Left kidney (tissue), 2 donors: ENCODE data around the gene PRIM2. TPM values are rescaled to one million over a fixed set of nuclear protein-coding genes. Genes with fewer than 3 reads are reported as not detected.
"Not testable (repeated sequence)": the region's sequence is repeated elsewhere in the genome, so short reads cannot be mapped to it uniquely, and the experiment has no call there.

Source experiments
- DNase-seq: peaks from one replicate; pipeline ENCODE4 v3.0.0-alpha.2; 2013
- polyA plus RNA-seq: library from polyadenylated mRNA; unstranded; fragments of 120-200 nt; gene quantifications from one replicate; pipeline ENCODE4 v1.2.1, GENCODE V29; 2013; ENCODE audit not compliant: insufficient read length

The PRIM2 gene
- polyA plus RNA-seq, 1 donor, result 23.0 TPM

DNA sequence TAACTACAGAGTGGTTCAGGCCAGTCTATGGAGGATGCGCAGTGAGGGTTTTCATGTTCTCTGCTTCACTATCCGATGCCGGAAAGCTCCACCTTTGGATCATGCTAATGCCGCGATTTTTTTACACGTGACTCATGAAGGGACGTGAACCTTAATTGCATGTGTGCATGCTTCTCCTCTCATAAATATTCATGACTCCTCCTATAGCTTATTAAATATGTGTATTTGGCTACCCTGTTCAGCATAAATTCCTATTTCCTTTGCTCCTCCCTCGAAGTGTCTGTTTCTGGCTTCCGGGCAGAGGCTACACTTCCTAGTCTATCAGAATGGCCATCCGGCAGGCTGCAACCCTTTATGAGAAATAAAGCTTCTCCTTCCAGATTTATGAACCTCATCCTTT lies 185.0 kb downstream of the PRIM2 start:
- DNase-seq, result not testable (repeated sequence)

DNA sequence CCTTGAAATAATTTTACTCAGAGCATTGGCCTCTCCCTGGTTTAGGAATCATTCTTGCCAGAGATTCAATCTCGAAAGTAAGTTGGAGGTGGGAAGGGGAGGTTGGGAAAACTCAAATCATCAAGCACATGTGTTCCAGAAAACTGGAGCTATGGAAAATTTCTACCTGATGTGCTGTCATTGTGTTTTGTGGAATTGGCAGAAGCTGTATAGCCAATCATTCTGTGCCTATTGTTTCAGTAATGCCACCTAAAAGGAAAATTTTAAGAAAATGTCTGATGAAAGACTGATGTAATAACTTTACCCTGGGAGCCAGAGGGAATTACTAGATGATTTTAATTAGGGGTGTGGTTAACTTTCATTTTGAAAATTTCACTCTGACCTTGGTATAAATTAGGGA lies 187.8 kb downstream of the PRIM2 start:
- not testable (repeated sequence) for DNase-seq

DNA sequence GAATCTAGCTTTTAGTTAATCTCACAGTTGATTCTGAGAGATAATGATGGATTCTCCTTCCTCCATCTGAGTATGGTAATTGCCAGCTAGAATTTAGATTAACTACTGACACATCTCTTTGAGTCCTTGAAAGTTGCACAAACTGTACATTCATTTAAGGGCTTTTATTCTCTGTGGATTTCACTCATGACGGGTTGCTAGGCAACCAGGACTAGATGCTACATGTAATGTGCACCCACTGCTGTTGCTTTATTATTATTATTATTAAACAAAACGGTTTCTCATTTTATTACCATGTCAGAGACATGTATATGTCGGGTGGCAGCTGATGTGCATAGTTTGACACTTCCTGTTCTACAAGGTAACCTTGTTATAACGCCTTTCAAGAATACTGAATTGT lies 193.0 kb downstream of the PRIM2 start:
- DNase-seq, result not testable (repeated sequence)

DNA sequence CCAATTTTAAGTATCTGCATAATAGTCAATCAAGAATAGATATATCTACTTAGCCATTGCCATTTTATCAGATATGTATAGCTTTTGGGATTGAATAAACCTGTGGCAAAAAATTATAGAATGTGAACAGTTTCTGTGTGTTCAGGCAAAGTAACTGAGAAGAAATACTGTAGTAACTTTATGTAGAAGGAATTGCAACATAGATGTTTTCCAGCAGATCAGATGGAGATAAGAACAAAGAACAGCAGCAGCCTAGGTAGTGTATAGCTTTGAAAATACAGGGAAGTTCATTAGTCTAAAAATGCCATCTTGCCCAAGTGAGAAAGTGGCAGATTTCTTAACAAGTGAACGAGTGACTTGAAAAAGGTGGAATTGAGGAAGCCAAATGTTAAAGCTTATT lies 197.7 kb downstream of the PRIM2 start:
- not testable (repeated sequence) for DNase-seq

DNA sequence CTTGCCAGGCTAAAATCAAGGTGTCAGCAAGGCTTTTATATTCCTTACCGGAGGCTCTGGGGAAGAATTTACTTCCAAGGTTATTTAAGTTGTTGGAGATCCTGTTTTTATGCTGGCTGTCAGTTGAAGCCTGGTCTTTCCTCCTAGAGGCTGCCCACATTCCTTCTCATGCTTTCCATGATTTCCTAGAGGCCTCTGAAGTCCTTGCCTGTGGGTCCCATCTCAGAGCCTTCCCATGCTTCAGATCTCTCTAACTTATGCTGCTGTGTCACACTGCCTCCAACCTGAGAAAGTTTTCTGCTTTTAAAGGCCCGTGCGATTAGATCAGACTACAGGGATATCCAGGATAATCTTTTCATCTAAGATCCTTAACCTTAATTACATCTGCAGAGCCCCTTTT lies 198.4 kb downstream of the PRIM2 start:
- not testable (repeated sequence) for DNase-seq

DNA sequence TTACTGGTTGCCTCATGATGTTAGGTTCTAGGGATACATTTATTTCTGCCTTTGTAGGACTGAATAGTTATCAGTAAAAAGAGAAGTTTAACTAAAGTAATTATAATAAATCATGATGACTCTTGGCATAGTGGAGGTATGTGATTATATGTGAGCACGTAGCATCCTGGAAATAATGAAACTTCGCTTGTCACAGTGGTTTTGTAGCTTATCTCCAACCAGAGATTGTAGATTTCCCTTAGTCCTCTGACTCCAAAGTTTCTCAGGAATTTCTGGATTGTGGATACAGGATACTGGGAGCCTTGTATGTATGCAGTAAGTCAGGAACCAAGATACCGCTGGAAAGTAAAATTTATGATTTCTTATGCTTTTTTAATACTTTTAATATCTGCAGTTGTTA lies 199.3 kb downstream of the PRIM2 start:
- not testable (repeated sequence) for DNase-seq

DNA sequence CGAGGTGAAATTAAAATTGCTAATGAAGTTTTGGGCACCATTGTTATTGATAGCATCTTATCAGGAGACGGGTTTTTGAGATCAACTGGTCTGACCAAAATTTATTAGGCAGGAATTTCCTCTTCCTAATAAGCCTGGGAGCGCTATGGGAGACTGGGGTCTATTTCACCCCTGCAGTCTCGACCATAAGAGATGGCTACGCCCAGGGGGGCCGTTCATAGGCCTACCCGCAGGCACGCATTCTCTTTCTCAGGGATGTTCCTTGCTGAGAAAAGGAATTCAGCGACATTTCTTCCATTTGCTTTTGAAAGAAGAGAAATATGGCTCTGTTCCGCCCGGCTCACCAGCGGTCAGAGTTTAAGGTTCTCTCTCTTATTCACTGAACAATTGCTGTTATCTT lies 201.8 kb downstream of the PRIM2 start:
- DNase-seq, result not testable (repeated sequence)

DNA sequence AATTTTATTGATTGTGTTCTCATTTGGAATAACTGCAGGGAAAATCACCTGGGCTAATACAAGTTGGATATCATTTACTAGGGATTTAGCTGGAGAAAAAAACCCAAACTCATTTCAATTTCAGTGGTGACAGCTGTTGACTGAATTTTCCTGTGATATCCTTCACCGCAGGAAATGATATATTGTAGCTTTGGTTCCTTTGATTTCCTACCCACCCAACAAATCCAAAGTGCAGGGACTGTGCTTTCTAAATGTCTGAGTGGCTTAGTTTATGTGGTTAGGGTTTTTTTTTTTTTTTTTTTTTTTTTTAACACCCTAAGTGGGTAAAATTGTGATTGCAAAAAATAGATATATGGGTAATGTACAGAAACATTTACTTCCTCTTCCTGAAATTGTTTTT lies 203.7 kb downstream of the PRIM2 start:
- DNase-seq, result not testable (repeated sequence)

DNA sequence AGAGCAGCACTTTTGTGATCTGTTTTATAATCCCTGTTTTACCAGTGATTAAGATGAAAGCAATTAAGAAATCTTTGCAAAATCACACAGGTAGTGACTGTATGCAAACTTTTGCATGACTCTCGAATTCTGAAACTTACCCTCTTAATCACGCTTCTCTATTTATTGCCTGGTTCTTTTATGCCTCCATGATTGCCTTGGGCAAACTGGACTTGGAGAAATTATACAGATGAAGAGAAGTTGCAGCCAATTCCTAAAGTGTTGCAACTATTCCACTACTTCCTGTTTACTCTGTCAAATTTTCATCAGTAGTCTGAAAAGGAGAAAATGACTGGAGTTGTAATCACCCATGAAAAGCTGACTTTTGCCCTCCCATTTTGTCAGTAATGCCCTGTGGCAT lies 205.8 kb downstream of the PRIM2 start:
- not testable (repeated sequence) for DNase-seq

DNA sequence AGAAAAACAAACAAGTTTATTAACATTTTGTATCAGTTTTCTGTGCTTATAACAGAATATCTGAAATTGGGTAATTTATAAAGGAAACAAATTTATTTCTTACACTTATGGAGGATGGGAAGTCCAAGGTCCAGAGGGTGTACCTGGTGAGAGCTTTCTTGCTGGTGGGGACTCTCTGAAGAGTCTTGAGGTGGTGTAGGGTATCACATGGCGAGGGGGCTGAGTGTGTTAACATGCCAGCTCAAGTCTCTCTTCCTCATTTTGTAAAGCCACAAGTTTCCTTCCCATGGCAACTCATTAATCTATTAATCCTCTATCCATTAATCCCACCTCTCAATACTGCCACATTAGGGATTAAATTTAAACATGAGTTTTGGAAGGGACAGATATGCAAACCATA lies 212.3 kb downstream of the PRIM2 start:
- DNase-seq, result not testable (repeated sequence)

DNA sequence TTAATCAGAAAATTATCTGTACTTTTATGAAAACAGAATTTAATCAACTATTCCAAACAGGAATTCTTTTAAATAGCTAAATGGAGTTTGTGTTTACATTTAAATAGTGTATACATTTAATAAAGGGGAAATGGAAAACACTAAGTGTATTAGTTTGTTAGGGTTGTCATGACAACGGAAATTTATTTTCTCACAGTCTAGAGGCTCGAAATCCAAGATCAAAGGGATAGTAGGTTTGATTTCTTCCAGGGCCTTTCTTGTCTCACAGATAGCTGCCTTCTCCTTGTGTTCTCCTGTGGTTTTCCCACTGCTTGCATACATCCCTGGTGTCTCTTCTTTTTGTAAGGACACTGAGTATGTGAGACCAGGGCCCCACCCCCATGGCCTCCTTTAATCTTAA lies 215.2 kb downstream of the PRIM2 start:
- not testable (repeated sequence) for DNase-seq

DNA sequence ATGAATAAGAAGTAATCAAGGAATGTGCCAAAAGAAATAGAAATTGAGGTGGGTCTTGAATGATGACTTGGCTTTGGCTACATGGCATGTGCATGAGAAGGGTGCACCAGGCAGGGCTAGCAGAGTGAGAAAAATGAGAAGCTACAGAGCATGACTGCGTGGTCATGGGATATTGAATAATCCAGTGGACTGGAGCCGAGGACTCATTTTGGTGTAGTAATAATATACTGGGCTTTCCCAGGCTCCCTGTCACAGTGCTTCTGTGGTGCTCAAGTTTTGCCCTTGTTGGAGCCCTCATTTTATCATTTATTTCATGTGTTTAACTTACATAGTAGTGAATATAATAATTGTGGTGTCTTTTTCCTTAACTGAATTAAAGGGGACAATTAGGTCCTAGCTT lies 217.7 kb downstream of the PRIM2 start:
- not testable (repeated sequence) for DNase-seq

DNA sequence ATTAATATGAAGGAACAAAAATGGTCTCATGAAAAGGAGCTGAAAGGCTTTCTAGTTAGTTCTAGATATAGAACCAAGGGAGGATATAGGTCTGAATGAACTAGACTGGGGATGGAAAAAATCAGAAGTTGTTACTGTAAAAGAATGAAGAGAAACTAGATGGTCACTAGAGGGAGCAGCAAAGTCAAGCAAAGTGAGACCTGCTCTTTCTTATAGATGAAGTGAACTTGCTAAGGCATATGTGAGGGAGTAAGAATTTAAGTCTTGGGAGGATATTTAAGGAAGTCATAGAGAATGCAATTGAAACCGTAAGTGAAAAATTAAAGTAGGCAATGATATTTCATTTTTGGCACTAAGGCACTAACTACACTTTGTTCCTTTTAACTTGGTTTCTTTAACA lies 218.6 kb downstream of the PRIM2 start:
- DNase-seq, result peak; percentile 33

DNA sequence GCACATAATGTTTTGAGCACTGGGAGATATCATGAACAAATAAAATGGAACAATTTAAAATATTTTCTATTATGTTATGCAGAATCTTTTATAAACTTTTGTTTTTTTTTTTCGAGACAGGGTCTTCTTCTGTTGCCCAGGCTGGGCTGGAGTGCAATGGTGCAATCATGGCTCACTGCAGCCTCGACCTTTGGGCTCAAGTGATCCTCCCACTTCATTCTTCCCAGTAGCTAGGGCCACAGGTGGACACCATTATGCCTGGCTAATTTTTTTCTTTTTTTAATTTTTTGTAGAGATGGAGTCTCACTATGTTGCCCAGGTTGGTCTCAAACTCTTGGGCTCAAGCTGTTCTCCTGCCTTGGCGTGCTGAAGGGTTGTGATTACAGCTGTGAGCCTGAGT lies 220.5 kb downstream of the PRIM2 start:
- DNase-seq, result not testable (repeated sequence)

DNA sequence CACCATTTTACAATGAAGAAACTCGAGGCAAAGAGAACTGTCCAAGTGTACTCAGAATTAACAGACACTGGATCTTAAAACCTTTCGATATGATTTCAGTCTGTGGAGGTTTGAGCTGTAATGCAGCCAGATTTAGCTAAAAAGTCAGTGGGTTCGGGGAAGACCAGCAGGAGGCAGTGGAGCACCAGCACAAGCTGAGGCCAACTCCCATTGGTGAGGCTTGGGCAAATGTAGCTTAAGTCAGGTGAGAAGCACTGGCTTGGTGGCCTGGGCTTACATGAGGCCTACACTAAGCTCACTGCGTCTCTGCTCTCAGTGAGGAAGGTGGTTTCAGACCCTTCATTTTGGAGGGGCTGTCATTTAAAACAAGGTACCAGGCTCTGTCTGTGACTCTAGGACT lies 234.5 kb downstream of the PRIM2 start:
- DNase-seq, result not testable (repeated sequence)

DNA sequence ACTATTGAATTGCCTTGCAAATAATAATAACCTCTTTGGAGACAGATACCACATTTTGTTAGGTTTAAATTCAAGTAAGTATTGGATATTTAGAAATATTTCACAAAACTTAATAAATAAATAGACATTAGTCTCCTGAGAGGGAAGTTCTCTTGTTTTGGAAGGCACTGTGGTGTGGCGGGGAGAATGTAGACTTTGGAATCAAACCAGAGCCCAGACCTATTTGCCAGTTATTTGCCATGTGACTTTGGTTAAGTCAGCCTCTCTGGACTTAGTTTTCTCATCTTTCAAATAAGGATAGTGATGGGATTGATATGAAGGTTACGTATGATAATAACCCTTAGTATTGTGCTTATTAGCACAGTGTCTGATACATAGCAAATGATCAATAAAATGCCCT lies 240.4 kb downstream of the PRIM2 start:
- not testable (repeated sequence) for DNase-seq

DNA sequence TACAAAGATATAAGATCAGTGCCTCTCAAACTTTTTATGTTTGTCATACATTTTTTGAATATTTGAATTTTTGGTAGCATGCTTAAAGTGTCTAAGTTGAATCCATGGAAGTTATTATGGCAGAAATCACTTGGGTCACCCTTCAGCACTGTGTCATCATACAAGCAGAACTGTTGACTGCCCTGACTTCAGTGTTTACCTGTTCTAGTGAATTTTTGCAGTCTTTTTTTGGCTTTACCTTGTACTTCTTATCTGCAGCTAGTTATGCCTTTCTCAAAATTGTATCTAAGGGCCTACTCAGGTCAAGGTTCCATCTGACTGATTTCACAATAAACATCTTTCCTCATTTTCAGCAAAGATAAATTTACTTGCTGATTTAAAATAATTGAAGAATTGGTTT lies 241.7 kb downstream of the PRIM2 start:
- DNase-seq, result not testable (repeated sequence)

DNA sequence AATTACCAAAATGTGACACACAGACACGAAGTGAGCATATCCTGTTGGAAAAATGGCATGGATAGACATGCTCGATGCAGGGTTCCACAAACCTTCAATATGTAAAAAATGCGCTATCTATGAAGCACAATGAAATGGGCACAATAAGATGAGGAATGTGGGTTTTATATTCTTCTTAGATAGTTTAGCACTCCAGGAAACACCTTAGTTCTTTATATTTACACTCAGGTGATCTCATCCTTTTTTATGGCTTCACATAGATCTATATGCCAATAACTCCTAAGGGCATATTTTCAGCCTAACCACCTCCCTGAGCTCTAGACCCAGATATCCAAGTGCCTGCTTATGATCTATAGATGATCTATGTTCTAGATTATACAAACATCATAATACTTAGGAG lies 244.8 kb downstream of the PRIM2 start:
- DNase-seq, result not testable (repeated sequence)

DNA sequence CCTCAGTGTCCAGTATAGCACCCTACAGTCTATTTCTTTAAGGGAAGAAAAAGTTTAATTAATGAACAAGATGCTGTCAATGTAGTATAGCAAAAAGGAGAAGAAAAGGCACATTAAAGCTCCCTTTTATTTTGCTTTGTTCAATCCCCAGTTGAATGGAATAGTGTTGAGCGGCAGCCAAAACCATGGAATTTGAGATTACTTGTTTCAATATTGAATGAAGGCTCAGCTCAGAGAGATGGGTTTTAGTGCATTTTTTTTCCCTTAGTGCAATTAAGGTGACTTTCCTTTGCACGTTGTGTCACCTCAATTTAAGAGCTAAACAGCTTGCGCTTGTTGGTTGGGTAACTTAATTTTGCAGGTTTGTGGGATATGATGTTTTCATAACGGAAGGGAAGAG lies 254.7 kb downstream of the PRIM2 start:
- DNase-seq, result not testable (repeated sequence)

DNA sequence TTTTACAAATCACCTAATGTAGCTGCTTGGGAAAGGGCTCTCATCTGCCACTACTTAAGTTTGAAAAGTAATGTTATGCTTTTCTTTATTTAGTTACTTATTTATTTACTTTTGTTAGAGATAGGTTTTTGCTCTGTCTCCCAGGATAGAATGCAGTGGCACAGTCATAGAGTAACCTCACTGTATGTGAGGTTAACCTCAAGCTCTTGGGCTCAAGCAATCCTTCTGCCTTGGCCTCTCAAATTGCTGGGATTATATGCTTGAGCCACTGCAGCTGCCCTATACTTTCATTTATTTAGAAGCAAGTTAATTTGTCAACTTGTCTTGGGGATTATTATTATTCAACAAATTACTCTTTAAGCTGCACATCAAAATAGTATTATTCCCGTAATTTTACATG lies 255.4 kb downstream of the PRIM2 start:
- not testable (repeated sequence) for DNase-seq

DNA sequence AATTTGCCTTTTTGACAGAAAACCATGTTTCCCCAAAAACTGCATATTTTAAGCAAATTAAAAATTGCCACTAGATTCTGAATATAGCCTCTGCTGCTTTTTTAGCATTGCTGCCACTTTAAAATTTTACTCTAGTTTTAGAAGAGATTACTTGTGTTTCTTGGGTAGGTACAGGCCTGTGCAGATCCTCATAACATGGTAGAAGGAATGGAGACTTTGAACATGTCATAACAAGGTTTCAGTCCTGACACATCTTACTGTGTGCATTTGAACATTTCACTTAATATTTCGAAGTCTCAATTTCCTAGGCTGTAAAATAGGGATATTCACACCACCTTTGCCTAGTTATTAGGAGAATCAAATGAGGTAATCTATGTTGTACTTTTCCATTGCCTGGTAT lies 259.6 kb downstream of the PRIM2 start:
- DNase-seq, result not testable (repeated sequence)

DNA sequence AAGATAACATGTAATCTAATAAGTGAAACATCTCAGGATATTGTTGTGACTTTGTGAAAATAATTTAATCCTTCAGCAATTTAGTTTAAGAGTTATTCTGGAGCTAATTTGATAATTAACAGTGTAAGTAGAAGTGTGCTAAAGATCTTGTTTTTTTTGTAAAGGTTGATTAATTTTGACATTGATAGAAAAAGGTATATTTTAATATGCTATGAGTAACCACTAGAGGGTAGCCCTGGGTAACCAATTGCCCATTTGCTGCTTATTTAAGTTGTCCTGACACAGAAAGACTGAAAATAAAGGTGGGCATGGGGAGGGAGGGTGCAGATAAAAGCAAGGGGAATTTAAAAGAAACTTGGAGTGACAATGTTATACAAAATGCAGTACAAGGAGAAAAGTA lies 262.1 kb downstream of the PRIM2 start:
- DNase-seq, result not testable (repeated sequence)

DNA sequence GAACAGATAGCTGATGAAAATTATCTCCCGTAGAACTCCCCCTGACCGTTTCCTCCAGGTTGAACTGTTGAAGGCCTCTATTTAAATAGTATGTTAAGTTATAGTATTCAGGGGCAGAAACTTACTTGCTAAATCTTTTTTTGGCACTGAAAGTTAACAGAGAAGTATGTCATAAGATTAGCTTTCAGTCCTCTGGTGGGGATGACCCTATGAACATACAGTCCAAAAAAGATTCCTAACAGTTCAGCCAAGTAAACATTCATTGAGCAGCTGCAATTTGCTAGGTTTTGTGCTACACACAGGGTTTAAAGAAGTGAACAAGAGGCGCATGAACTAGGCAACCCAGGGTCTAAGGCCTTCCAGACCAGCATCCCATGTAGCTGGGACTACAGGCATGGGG lies 264.2 kb downstream of the PRIM2 start:
- DNase-seq, result not testable (repeated sequence)

DNA sequence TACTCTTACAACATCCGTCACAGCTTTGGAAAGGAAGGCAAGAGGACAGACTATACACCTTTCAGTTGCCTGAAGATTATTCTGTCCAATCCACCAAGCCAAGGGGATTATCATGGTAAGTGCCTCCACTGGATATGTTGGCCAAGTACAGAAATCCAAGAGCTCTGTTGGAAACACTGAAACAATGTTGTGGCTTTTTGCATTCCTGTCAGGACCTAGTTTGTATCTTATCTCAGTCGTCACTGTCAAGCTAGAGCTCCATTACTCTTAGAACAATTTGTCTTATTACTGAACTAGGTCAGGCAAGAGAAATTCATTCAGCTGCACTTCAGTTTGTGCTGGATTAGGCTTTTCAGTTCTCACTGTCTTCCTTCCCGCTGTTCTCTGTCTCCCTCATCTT lies 283.7 kb downstream of the PRIM2 start:
- DNase-seq, result not testable (repeated sequence)

DNA sequence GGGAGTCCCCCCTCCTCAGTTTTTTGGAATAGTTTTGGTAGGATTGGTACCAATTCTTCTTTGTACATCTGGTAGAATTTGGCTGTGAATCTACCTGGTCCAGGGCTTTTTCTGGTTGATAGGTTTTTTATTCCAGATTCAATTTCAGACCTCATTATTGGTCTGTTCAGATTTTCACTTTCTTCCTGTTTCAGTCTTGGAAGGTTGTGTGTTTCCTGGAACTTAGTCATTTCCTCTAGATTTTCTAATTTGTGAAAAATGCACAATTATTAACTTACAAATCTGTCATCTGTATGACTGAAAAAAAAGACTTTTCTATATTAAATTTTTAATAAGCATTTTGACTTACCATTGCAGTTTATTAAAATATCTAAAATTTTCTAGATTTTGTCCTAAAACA lies 287.9 kb downstream of the PRIM2 start:
- not testable (repeated sequence) for DNase-seq
